Kidney (tissue), 14 donors: ENCODE measurements around the gene WDR7. TPM values are rescaled to one million over a fixed set of nuclear protein-coding genes. Genes with fewer than 3 reads are reported as not detected.

Experiments used
- DNase-seq, 5 donors: peaks; one replicate each; pipeline ENCODE4 v3.0.0-alpha.2; 2013 to 2020
- FAIRE-seq: peaks from 2 replicates; lab custom pipeline; 2012; peaks lifted over from hg19 to GRCh38; lab: Jason Lieb, UNC
- H3K27ac ChIP-seq, 2 donors: one replicate each; pipeline ENCODE4 v1.7.0; 2013; ENCODE audit warnings: low read depth in 2 of 2, low read length in 2 of 2, inconsistent platforms in 1 of 2
- H3K27me3 ChIP-seq: one replicate; pipeline ENCODE4 v1.7.1; 2013; ENCODE audit warnings: low read length, inconsistent platforms; ENCODE audit not compliant: control insufficient read depth, insufficient read depth
- H3K36me3 ChIP-seq, 3 donors: one replicate each; pipeline versions ENCODE4 v1.7.0 to v1.7.1; 2013; ENCODE audit warnings: low read length in 3 of 3, control low read depth in 1 of 3, inconsistent platforms in 1 of 3; ENCODE audit not compliant: insufficient read depth in 3 of 3, control insufficient read depth in 2 of 3
- H3K4me1 ChIP-seq, 3 donors: one replicate each; pipeline versions ENCODE4 v1.7.0 to v1.7.1; 2013; ENCODE audit warnings: low read length in 3 of 3, inconsistent platforms in 1 of 3, low read depth in 1 of 3; ENCODE audit not compliant: control insufficient read depth in 2 of 3, insufficient read depth in 2 of 3
- H3K4me3 ChIP-seq, 3 donors: one replicate each; pipeline versions ENCODE4 v1.7.0 to v1.8.1; 2013; ENCODE audit warnings: low read length in 3 of 3, control low read depth in 1 of 3, inconsistent platforms in 1 of 3
- H3K9ac ChIP-seq, 3 donors: one replicate each; pipeline versions ENCODE4 v1.7.0 to v1.7.1; 2013; ENCODE audit warnings: low read length in 3 of 3, control low read depth in 1 of 3, inconsistent platforms in 1 of 3
- H3K9me3 ChIP-seq, 3 donors: one replicate each; pipeline versions ENCODE4 v1.7.0 to v1.7.1; 2013; ENCODE audit warnings: low read length in 3 of 3, control low read depth in 1 of 3, inconsistent platforms in 1 of 3; ENCODE audit not compliant: control insufficient read depth in 2 of 3, insufficient read depth in 1 of 3
- intact Hi-C: fragments of 100-400 bp; cut with DNase I; formaldehyde crosslinking; loops from one replicate; pipeline ENCODE4 v1.11.1; 2022
- polyA plus RNA-seq: library from polyadenylated mRNA; stranded (reverse); fragments of 350-450 nt; fragmentation: Illumina TruSeq; extraction: RNeasy Lipid Tissue Mini Kit (QIAGEN cat#74804); gene quantifications from one replicate; pipeline ENCODE4 v1.2.3, GENCODE V29; 2014; ENCODE audit warnings: low read depth, low replicate concordance; ENCODE audit not compliant: insufficient read depth
- total RNA-seq: library from RNA; stranded (reverse); fragmentation: NEBNext Ultra II Directional; extraction: Animal tissue kit (Norgen Biotek cat#: 25700); gene quantifications from one replicate; pipeline ENCODE4 v1.2.1, GENCODE V29; 2021
- TF ChIP-seq, protein P1 (sequence below): IDR thresholded peaks from 3 replicates; pipeline ENCODE4 v1.5.1; 2012; ENCODE audit warnings: mild to moderate bottlenecking, moderate library complexity, borderline replicate concordance; ENCODE audit not compliant: insufficient read depth; ENCODE audit errors: extremely low read depth
- donor health status: control.
- donor health status: control.
- donor health status: control.
- donor health status: control.
- donor health status: control.
- donor health status: DM: yes; HTN: yes; CAD: no.
- donor health status: Normal renal cell carcinoma (clear cell type).

The WDR7 gene
- total and polyA plus RNA-seq, 2 donors from 2014 or later: 7.3 to 34.4 TPM

- intact Hi-C loops: no loop called here
- Histone ChIP-seq H3K4me3 (no peak overlapping the region), H3K36me3 (no peaks in the 10 kb centered on the region), H3K4me1 (no peaks in the 10 kb centered on the region), H3K9me3 (no peaks in the 10 kb centered on the region), H3K27ac (no peak overlapping the region), H3K9ac (no peak overlapping the region), H3K27me3 (no peaks in the 10 kb centered on the region)
- TF ChIP-seq, protein P1, sequence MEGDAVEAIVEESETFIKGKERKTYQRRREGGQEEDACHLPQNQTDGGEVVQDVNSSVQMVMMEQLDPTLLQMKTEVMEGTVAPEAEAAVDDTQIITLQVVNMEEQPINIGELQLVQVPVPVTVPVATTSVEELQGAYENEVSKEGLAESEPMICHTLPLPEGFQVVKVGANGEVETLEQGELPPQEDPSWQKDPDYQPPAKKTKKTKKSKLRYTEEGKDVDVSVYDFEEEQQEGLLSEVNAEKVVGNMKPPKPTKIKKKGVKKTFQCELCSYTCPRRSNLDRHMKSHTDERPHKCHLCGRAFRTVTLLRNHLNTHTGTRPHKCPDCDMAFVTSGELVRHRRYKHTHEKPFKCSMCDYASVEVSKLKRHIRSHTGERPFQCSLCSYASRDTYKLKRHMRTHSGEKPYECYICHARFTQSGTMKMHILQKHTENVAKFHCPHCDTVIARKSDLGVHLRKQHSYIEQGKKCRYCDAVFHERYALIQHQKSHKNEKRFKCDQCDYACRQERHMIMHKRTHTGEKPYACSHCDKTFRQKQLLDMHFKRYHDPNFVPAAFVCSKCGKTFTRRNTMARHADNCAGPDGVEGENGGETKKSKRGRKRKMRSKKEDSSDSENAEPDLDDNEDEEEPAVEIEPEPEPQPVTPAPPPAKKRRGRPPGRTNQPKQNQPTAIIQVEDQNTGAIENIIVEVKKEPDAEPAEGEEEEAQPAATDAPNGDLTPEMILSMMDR: no peak
- no peak for DNase-seq
- no peak for FAIRE-seq
These were observed 300.9 kb downstream of the WDR7 start for GRCh38 chr18:56952026-56952425.

DNA sequence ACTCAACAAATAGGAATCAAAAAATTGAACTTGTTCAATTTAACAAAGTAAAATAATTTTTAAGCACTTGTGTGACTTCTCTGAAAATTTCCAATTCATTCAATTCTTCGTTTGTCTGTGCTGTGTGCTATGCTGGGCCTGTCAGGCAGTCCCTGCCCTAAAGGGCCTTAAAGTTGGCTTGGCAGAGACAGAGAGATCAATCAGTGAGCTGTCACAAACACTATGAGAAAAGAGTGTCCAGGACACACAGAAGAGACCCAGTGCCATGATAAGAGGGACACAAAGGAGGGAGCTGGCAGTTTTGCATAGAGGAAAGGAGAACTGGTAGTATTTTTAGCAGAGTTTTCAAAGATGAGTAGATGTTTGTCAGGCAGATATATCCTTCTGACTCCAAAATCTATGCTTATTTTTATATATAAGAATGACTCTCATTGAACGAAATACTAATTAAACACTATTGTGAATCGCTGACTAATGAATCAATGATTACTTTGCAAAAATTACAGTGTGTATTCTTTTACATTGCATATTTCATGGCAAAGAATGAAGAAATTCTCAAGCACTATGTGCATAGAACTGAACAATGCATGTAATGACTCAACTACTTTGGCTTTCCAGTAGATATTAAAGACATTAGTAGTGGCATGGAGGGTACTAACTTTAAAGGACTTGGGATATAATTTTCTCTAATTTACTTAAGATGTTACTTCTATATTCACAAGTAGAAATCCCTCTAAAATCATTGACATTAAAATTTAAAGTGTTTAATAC is 302.5 kb downstream of the WDR7 start:
- DNase-seq: no peak
- H3K27me3 ChIP-seq: no peaks in the 10 kb centered on the region
- H3K4me3 ChIP-seq: no peak overlapping the region
- no peak overlapping the region for H3K27ac ChIP-seq
- no peaks in the 10 kb centered on the region for H3K9me3 ChIP-seq
- TF ChIP-seq, protein P1: no peak
- no peak for FAIRE-seq
- H3K9ac ChIP-seq: no peak overlapping the region
- H3K4me1 ChIP-seq: no peaks in the 10 kb centered on the region
- no peaks in the 10 kb centered on the region for H3K36me3 ChIP-seq
- intact Hi-C loops: no loop called here

DNA sequence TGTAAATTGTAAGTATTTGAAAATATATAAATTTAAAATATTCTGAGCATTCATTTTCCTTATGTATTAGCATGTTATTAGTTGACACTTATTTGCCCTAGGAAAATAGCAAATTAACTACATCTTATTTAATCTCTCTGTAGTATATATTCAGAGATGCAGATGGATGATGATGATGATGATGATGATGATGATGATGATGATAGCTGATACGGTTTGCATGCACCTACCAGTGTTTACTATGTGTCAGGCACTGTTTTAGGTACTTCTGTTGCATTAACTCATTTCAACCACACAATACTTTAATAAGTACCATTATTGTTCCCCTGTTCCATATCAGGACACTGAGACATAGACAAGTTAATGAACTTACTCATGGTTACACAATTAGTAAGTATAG is 304.3 kb downstream of the WDR7 start:
- Histone ChIP-seq H3K9me3 (no peaks in the 10 kb centered on the region), H3K27me3 (no peaks in the 10 kb centered on the region), H3K27ac (no peak overlapping the region), H3K4me1 (no peaks in the 10 kb centered on the region), H3K4me3 (no peak overlapping the region), H3K9ac (no peak overlapping the region), H3K36me3 (no peaks in the 10 kb centered on the region)
- intact Hi-C loops: no loop called here
- FAIRE-seq: peak; percentile 25
- TF ChIP-seq, protein P1: no peak
- no peak for DNase-seq

GRCh38 chr18:56959120-56959519 is 308.0 kb downstream of the WDR7 start:
- TF ChIP-seq, protein P1: no peak
- no peaks in the 10 kb centered on the region for H3K27me3 ChIP-seq
- H3K27ac ChIP-seq: no peak overlapping the region
- intact Hi-C loops: no loop called here
- no peak overlapping the region for H3K9ac ChIP-seq
- FAIRE-seq (no peak), DNase-seq (no peak)
- no peak overlapping the region for H3K4me3 ChIP-seq
- no peaks in the 10 kb centered on the region for H3K4me1 ChIP-seq
- H3K36me3 ChIP-seq: no peaks in the 10 kb centered on the region
- no peaks in the 10 kb centered on the region for H3K9me3 ChIP-seq
